Measurements from ENCODE around the gene SEMA3G.

The SEMA3G gene

GRCh38 chr3:52453496-52454249 lies 8.8 kb upstream of the SEMA3G start, which contains the start of gene TNNC1:
TSS of gene TNNC1 (minus strand) at chr3:52454041. CDS start at chr3:52454015, 26 bp downstream.
- no peak for DNase-seq

- DNase-seq = no peak
These were observed 7.8 kb upstream of the SEMA3G start for GRCh38 chr3:52452570-52453221.

GRCh38 chr3:52452126-52452525 lies 7.2 kb upstream of the SEMA3G start:
- no peak for DNase-seq

GRCh38 chr3:52451237-52452083 lies 6.6 kb upstream of the SEMA3G start:
- DNase-seq = no peak

- no peak for DNase-seq
These were observed 5.8 kb upstream of the SEMA3G start for GRCh38 chr3:52450489-52451236.

- DNase-seq = no peak
These were observed 2.8 kb upstream of the SEMA3G start for GRCh38 chr3:52447512-52448355.

- DNase-seq = peak; percentile 68
These were observed 2.0 kb upstream of the SEMA3G start for GRCh38 chr3:52446631-52447511.

GRCh38 chr3:52446042-52446441 lies 1.1 kb upstream of the SEMA3G start:
- DNase-seq = no peak

GRCh38 chr3:52443791-52444687 lies 864 bp downstream of the SEMA3G start:
- DNase-seq = no peak

GRCh38 chr3:52443268-52443610 lies 1.7 kb downstream of the SEMA3G start:
- no peak for DNase-seq

GRCh38 chr3:52442409-52443267 lies 2.3 kb downstream of the SEMA3G start:
- no peak for DNase-seq

- DNase-seq = no peak
These were observed 3.1 kb downstream of the SEMA3G start for GRCh38 chr3:52441772-52442332.

- no peak for DNase-seq
These were observed 3.7 kb downstream of the SEMA3G start for GRCh38 chr3:52441091-52441771.

- no peak for DNase-seq
These were observed 4.2 kb downstream of the SEMA3G start for GRCh38 chr3:52440671-52441070.

GRCh38 chr3:52440249-52440551 lies 4.7 kb downstream of the SEMA3G start:
- DNase-seq = no peak

GRCh38 chr3:52439426-52440248 lies 5.3 kb downstream of the SEMA3G start:
- DNase-seq = no peak

All from stimulated activated CD4-positive, alpha-beta T cell treated with anti-CD3 and anti-CD28 coated beads, Interleukin-4, amount 100 ng/mL, for 1 hour (primary cell).